K562 (cell line): Measurements from ENCODE around the gene KNDC1. TPM values are rescaled to one million over a fixed set of nuclear protein-coding genes. Genes with fewer than 3 reads are reported as not detected.

Experiments used
- ATAC-seq: fragments of 200-7000 bp; cut with Tn5 transposase; 3 replicates; pipeline ENCODE4 v1.9.1; 2020; ENCODE audit warnings: moderate library complexity
- BruUV-seq: library from RNA; stranded (reverse); fragments of 400-500 nt; replicated peaks from 2 replicates; lab custom pipeline; 2021; lab: Mats Ljungman, UMichigan
- CTCF ChIA-PET: fragments of 300-600 bp; formaldehyde crosslinking; extraction: SDS; loops from one replicate; lab custom pipeline; 2021; ENCODE audit warnings: low intra/inter-chr PET ratio; lab: Yijun Ruan, JAX
- POLR2A ChIA-PET: fragments of 300-600, 350-650 bp; sonication (Branson Sonifier 250); formaldehyde crosslinking; extraction: SDS; loops from one replicate; lab custom pipeline; 2021; ENCODE audit warnings: antibody characterized with exemption, inconsistent platforms; lab: Yijun Ruan, JAX
- DNase-seq, 4 experiments: peaks; one replicate each; pipeline versions ENCODE4 v3.0.0 to v3.0.0-alpha.2; 2011 to 2018; ENCODE audit warnings: low spot score in 3 of 4, mixed read lengths in 3 of 4; ENCODE audit errors: extremely low read depth in 1 of 4
- FAIRE-seq: peaks from 2 replicates; lab custom pipeline; 2011; peaks lifted over from hg19 to GRCh38; lab: Jason Lieb, UNC
- H2AFZ ChIP-seq: 2 replicates; pipeline ENCODE4 v1.6.0; 2011; ENCODE audit warnings: low read depth, low read length, control low read depth, inconsistent platforms
- H3K27ac ChIP-seq: fragments of 200-600 bp; 3 replicates; pipeline ENCODE4 v1.8.0; 2011; ENCODE audit warnings: low read depth, mild to moderate bottlenecking, control low read depth, inconsistent platforms, low read length, moderate library complexity, mixed read lengths; ENCODE audit errors: extremely low read depth
- H3K27me3 ChIP-seq, 2 experiments: fragments of 300-600 bp in 1 of 2; 2 replicates in 1 of 2; 3 replicates in 1 of 2; pipeline versions ENCODE4 v1.6.0 to v1.8.0; 2011; ENCODE audit warnings: inconsistent platforms in 2 of 2, low read length in 2 of 2, mild to moderate bottlenecking in 1 of 2, mixed read lengths in 1 of 2, moderate library complexity in 1 of 2; ENCODE audit not compliant: control insufficient read depth in 2 of 2, insufficient read depth in 2 of 2
- H3K36me3 ChIP-seq: fragments of 300-600 bp; 3 replicates; pipeline ENCODE4 v1.8.0; 2011; ENCODE audit warnings: mild to moderate bottlenecking, low read length, inconsistent platforms; ENCODE audit not compliant: control insufficient read depth, insufficient read depth
- H3K4me1 ChIP-seq, 2 experiments: fragments of 200-600 bp in 1 of 2; replicated peaks in 1 of 2; 2 replicates in 1 of 2; 3 replicates in 1 of 2; pipeline versions ENCODE4 v1.5.1 to v1.8.0; 2011; ENCODE audit warnings: inconsistent platforms in 2 of 2, low read length in 2 of 2, mild to moderate bottlenecking in 1 of 2, mixed read lengths in 1 of 2, moderate library complexity in 1 of 2; ENCODE audit not compliant: control insufficient read depth in 2 of 2, insufficient read depth in 2 of 2
- H3K4me2 ChIP-seq: 2 replicates; pipeline ENCODE4 v1.6.1; 2011; ENCODE audit warnings: low read length, control low read depth, inconsistent platforms, mixed read lengths; ENCODE audit not compliant: insufficient read depth
- H3K4me3 ChIP-seq: fragments of 200-600 bp; sonication (generic), shearing (Covaris generic); 2 replicates; pipeline ENCODE4 v1.5.1; 2016; ENCODE audit warnings: control low read depth, inconsistent platforms
- H3K79me2 ChIP-seq: fragments of 200-600 bp; 3 replicates; pipeline ENCODE4 v1.8.0; 2011; ENCODE audit warnings: low read length, inconsistent platforms; ENCODE audit not compliant: control insufficient read depth, insufficient read depth
- H3K9ac ChIP-seq, 2 experiments: 2 replicates each; pipeline versions ENCODE4 v1.6.0 to v1.6.1; 2011; ENCODE audit warnings: low read depth in 2 of 2, low read length in 2 of 2, control low read depth in 1 of 2, inconsistent platforms in 1 of 2, mild to moderate bottlenecking in 1 of 2, mixed read lengths in 1 of 2; ENCODE audit not compliant: insufficient read depth in 1 of 2
- H3K9me1 ChIP-seq: one replicate; pipeline ENCODE4 v1.6.0; 2011; ENCODE audit warnings: inconsistent platforms, mild to moderate bottlenecking, low read length, moderate library complexity; ENCODE audit not compliant: control insufficient read depth, insufficient read depth
- H3K9me3 ChIP-seq: replicated peaks from 2 replicates; pipeline ENCODE4 v1.5.1; 2011; ENCODE audit warnings: low read depth, low read length, inconsistent platforms; ENCODE audit not compliant: control insufficient read depth, insufficient read depth
- H4K20me1 ChIP-seq: replicated peaks from 2 replicates; pipeline ENCODE4 v1.6.1; 2011; ENCODE audit warnings: low read length, inconsistent platforms, mixed read lengths; ENCODE audit not compliant: control insufficient read depth, insufficient read depth
- CBX5 ChIP-seq: IDR thresholded peaks from 2 replicates; pipeline ENCODE4 v1.6.1; 2014; ENCODE audit warnings: low read depth, borderline replicate concordance
- GTF2E2 ChIP-seq: fragments of 200-800 bp; sonication (Bioruptor generic); IDR thresholded peaks from 2 replicates; pipeline ENCODE4 v1.6.1; 2016; ENCODE audit warnings: missing genetic modification characterization, missing compliant biosample characterization
- HOXB6 ChIP-seq: fragments of 250-450 bp; sonication (Bioruptor Pico); IDR thresholded peaks from 2 replicates; pipeline ENCODE4 v1.5.1; 2022; ENCODE audit warnings: mild to moderate bottlenecking, borderline replicate concordance
- IRF1 ChIP-seq: sonication (generic); formaldehyde crosslinking; IDR thresholded peaks from 2 replicates; pipeline ENCODE4 v1.8.0; 2022; ENCODE audit warnings: missing genetic modification reagents, mild to moderate bottlenecking, borderline replicate concordance
- NFATC3 ChIP-seq: fragments of 450-650 bp; IDR thresholded peaks from 2 replicates; pipeline ENCODE4 v1.6.1; 2017; ENCODE audit warnings: mild to moderate bottlenecking
- USF1 ChIP-seq: sonication (generic); formaldehyde crosslinking; IDR thresholded peaks from 2 replicates; pipeline ENCODE4 v1.9.0; 2022; ENCODE audit warnings: mild to moderate bottlenecking, missing genetic modification reagents
- ZNF407 ChIP-seq: fragments of 450-650 bp; IDR thresholded peaks from 2 replicates; pipeline ENCODE4 v1.6.1; 2016; ENCODE audit warnings: low read depth
- ZNF449 ChIP-seq: fragments of 250-450 bp; sonication (Bioruptor Pico); IDR thresholded peaks from 2 replicates; pipeline ENCODE4 v1.8.0; 2022; ENCODE audit warnings: moderate library complexity, mild to moderate bottlenecking, inconsistent platforms
- WGBS: fragments of 100-300 bp; shearing (Covaris generic); methylation state at CpG from one replicate; pipeline ENCODE4 v1.1.6; 2016; ENCODE audit warnings: low coverage, mixed read lengths; ENCODE audit not compliant: insufficient coverage; ENCODE audit errors: missing lambda C conversion rate; 5-methylcytosine and 5-hydroxymethylcytosine counted together
- in situ Hi-C: fragments of 300-500 bp; cut with MboI; formaldehyde crosslinking; loops from 4 replicates; pipeline ENCODE4 v1.15.0; 2018; ENCODE audit warnings: inconsistent platforms, mixed read lengths
- intact Hi-C: fragments of 100-400 bp; cut with micrococcal nuclease; formaldehyde crosslinking; loops from 2 replicates; pipeline ENCODE4 v1.14.2; 2022
- polyA plus RNA-seq, 8 experiments: library from polyadenylated mRNA; depleted of rRNA in 4 of 8; stranded (reverse) in 5 of 8; unstranded in 3 of 8; fragments of >200 nt; fragmentation: Nextera tagmentation in 2 of 8; fragmentation: Illumina TruSeq in 1 of 8; extraction: Ambion mirVana in 2 of 8; extraction: Trizol in 1 of 8; gene quantifications; 2 replicates each; pipeline versions ENCODE4 v1.2.1 to v1.2.3, GENCODE V29; 2011 to 2014; ENCODE audit warnings: inconsistent platforms in 1 of 8, missing spikeins in 1 of 8
- total RNA-seq, 7 experiments: library from RNA; depleted of rRNA in 6 of 7; stranded (reverse); fragments of >200 nt in 6 of 7; fragmentation: Illumina TruSeq in 2 of 7; extraction: Trizol in 2 of 7; gene quantifications; 2 replicates each; pipeline versions ENCODE4 v1.2.1 to v1.2.3, GENCODE V29; 2011 to 2021; ENCODE audit warnings: low replicate concordance in 1 of 7

KNDC1 gene
- total and polyA plus RNA-seq, 9 of the 15 experiments (the other 6 are each of a cell fraction or from before 2014, with no cell fraction given) = 0.07 to 0.26 (median 0.11) TPM; not detected in 6

- TF ChIP-seq HOXB6 (CRISPR knock-in tag) = no peak
- no peak for TF ChIP-seq NFATC3
- TF ChIP-seq USF1 (CRISPR knock-in tag) = no peak
Measured at GRCh38 chr10:133219782-133220181, 59.8 kb downstream of the KNDC1 start (continued).

- Histone ChIP-seq H3K27ac (no peak overlapping the region), H3K36me3 (no peaks in the 10 kb centered on the region), H2AFZ (no peak overlapping the region), H3K4me3 (no peak overlapping the region), H3K9ac (no peak overlapping the region), H3K4me2 (no peak overlapping the region), H3K9me1 (no peaks in the 10 kb centered on the region), H4K20me1 (no peaks in the 10 kb centered on the region), H3K9me3 (no peaks in the 10 kb centered on the region), H3K27me3 (peaks cover 0 to 19% of the 10 kb centered on the region in 2 experiments; a peak in 4 of 5 replicates), H3K79me2 (no peaks in the 10 kb centered on the region), H3K4me1 (peaks cover 12 to 59% of the 10 kb centered on the region in 2 experiments)
- ATAC-seq = no peak
- DNase-seq = no peak
- FAIRE-seq = no peak
- ChIA-PET CTCF (no interaction called here), POLR2A (no interaction called here)
- intact Hi-C loops (no loop called here), in situ Hi-C loops (no loop called here)
- WGBS = 48% methylated on average over 8 of the region's 11 CpGs
- no TSS peak for BruUV-seq
- TF ChIP-seq IRF1 (CRISPR knock-in tag) = no peak
- TF ChIP-seq ZNF407 = no peak
- no peak for TF ChIP-seq CBX5
- TF ChIP-seq ZNF449 (CRISPR knock-in tag) = no peak
- no peak for TF ChIP-seq GTF2E2 (tag)
Measured at GRCh38 chr10:133221331-133221730, 61.3 kb downstream of the KNDC1 start.
